Measurements from ENCODE around the gene RGS2. TPM values are rescaled to one million over a fixed set of nuclear protein-coding genes. Genes with fewer than 3 reads are reported as not detected.

Gene RGS2
- total RNA-seq, 1 donor from 2014 or later, result 110 TPM

GRCh38 chr1:192807211-192808162 is 1.4 kb upstream of the RGS2 start:
- peaks cover 0 to 8% (median 2%) of the 10 kb centered on the region in 3 donors for H3K36me3 ChIP-seq (ENCODE audit: control insufficient read depth in 3 of 3, insufficient read depth in 3 of 3, low read length in 3 of 3)
- no peaks in the 10 kb centered on the region for H3K9me3 ChIP-seq (ENCODE audit: control insufficient read depth in 3 of 3, low read length in 3 of 3)
- peaks cover 4 to 26% (median 10%) of the 10 kb centered on the region in 3 donors for H3K4me1 ChIP-seq (ENCODE audit: control insufficient read depth in 3 of 3, insufficient read depth in 3 of 3, low read length in 3 of 3)
- peak overlapping the region; percentile 90 to 96 (median 95) for H3K4me3 ChIP-seq (ENCODE audit: low read length in 3 of 3)
- H3K27me3 ChIP-seq (ENCODE audit: control insufficient read depth in 3 of 3, insufficient read depth in 3 of 3, low read length in 3 of 3), result no peaks in the 10 kb centered on the region
- H3K9ac ChIP-seq (ENCODE audit: low read depth in 1 of 3, low read length in 3 of 3), result peak overlapping the region in 2 of 3 donors; percentile 74 to 85
- peak overlapping the region; percentile 91 for H3K27ac ChIP-seq (ENCODE audit: low read depth, low read length)

GRCh38 chr1:192808163-192808517 is 699 bp upstream of the RGS2 start:
- Histone ChIP-seq H3K9me3 (ENCODE audit: control insufficient read depth in 3 of 3, low read length in 3 of 3) (no peaks in the 10 kb centered on the region), H3K27me3 (ENCODE audit: control insufficient read depth in 3 of 3, insufficient read depth in 3 of 3, low read length in 3 of 3) (no peaks in the 10 kb centered on the region), H3K27ac (ENCODE audit: low read depth, low read length) (peak overlapping the region; percentile 91), H3K4me3 (ENCODE audit: low read length in 3 of 3) (peak overlapping the region; percentile 90 to 96 (median 95)), H3K36me3 (ENCODE audit: control insufficient read depth in 3 of 3, insufficient read depth in 3 of 3, low read length in 3 of 3) (peaks cover 0 to 8% (median 2%) of the 10 kb centered on the region in 3 donors), H3K9ac (ENCODE audit: low read depth in 1 of 3, low read length in 3 of 3) (peak overlapping the region; percentile 74 to 85 (median 75)), H3K4me1 (ENCODE audit: control insufficient read depth in 3 of 3, insufficient read depth in 3 of 3, low read length in 3 of 3) (peaks cover 4 to 26% (median 10%) of the 10 kb centered on the region in 3 donors)

- Histone ChIP-seq H3K9me3 (ENCODE audit: control insufficient read depth in 3 of 3, low read length in 3 of 3) (no peaks in the 10 kb centered on the region), H3K36me3 (ENCODE audit: control insufficient read depth in 3 of 3, insufficient read depth in 3 of 3, low read length in 3 of 3) (peaks cover 0 to 8% (median 2%) of the 10 kb centered on the region in 3 donors), H3K4me1 (ENCODE audit: control insufficient read depth in 3 of 3, insufficient read depth in 3 of 3, low read length in 3 of 3) (peaks cover 4 to 26% (median 10%) of the 10 kb centered on the region in 3 donors)
Measured at GRCh38 chr1:192809307-192810252, 741 bp downstream of the RGS2 start.

GRCh38 chr1:192810253-192810880 is 1.5 kb downstream of the RGS2 start:
- H3K9me3 ChIP-seq (ENCODE audit: control insufficient read depth in 3 of 3, low read length in 3 of 3), result no peaks in the 10 kb centered on the region

More at GRCh38 chr1:192809307-192810252, 741 bp downstream of the RGS2 start:
- Histone ChIP-seq H3K27ac (ENCODE audit: low read depth, low read length) (peak overlapping the region; percentile 91), H3K9ac (ENCODE audit: low read depth in 1 of 3, low read length in 3 of 3) (peak overlapping the region; percentile 84 to 91 (median 85)), H3K4me3 (ENCODE audit: low read length in 3 of 3) (peak overlapping the region; percentile 90 to 96 (median 95)), H3K27me3 (ENCODE audit: control insufficient read depth in 3 of 3, insufficient read depth in 3 of 3, low read length in 3 of 3) (no peaks in the 10 kb centered on the region)

GRCh38 chr1:192811006-192811405 is 2.2 kb downstream of the RGS2 start:
- no peak overlapping the region for H3K4me3 ChIP-seq (ENCODE audit: low read length in 3 of 3)
- H3K4me1 ChIP-seq (ENCODE audit: control insufficient read depth in 3 of 3, insufficient read depth in 3 of 3, low read length in 3 of 3), result peaks cover 4 to 26% (median 10%) of the 10 kb centered on the region in 3 donors

More at GRCh38 chr1:192810253-192810880, 1.5 kb downstream of the RGS2 start:
- Histone ChIP-seq H3K36me3 (ENCODE audit: control insufficient read depth in 3 of 3, insufficient read depth in 3 of 3, low read length in 3 of 3) (peaks cover 0 to 8% (median 2%) of the 10 kb centered on the region in 3 donors), H3K4me3 (ENCODE audit: low read length in 3 of 3) (peak overlapping the region in 2 of 3 donors; percentile 23 to 96), H3K4me1 (ENCODE audit: control insufficient read depth in 3 of 3, insufficient read depth in 3 of 3, low read length in 3 of 3) (peaks cover 4 to 26% (median 10%) of the 10 kb centered on the region in 3 donors), H3K9ac (ENCODE audit: low read depth in 1 of 3, low read length in 3 of 3) (peak overlapping the region in 1 of 3 donors; percentile 84), H3K27me3 (ENCODE audit: control insufficient read depth in 3 of 3, insufficient read depth in 3 of 3, low read length in 3 of 3) (no peaks in the 10 kb centered on the region), H3K27ac (ENCODE audit: low read depth, low read length) (no peak overlapping the region)

GRCh38 chr1:192811594-192812239 is 2.9 kb downstream of the RGS2 start:
- Histone ChIP-seq H3K36me3 (ENCODE audit: control insufficient read depth in 3 of 3, insufficient read depth in 3 of 3, low read length in 3 of 3) (peaks cover 0 to 8% (median 2%) of the 10 kb centered on the region in 3 donors), H3K27me3 (ENCODE audit: control insufficient read depth in 3 of 3, insufficient read depth in 3 of 3, low read length in 3 of 3) (no peaks in the 10 kb centered on the region), H3K4me1 (ENCODE audit: control insufficient read depth in 3 of 3, insufficient read depth in 3 of 3, low read length in 3 of 3) (peaks cover 4 to 24% (median 10%) of the 10 kb centered on the region in 3 donors), H3K9me3 (ENCODE audit: control insufficient read depth in 3 of 3, low read length in 3 of 3) (no peaks in the 10 kb centered on the region), H3K27ac (ENCODE audit: low read depth, low read length) (no peak overlapping the region), H3K9ac (ENCODE audit: low read depth in 1 of 3, low read length in 3 of 3) (no peak overlapping the region), H3K4me3 (ENCODE audit: low read length in 3 of 3) (no peak overlapping the region)

More at GRCh38 chr1:192811006-192811405, 2.2 kb downstream of the RGS2 start:
- H3K9ac ChIP-seq (ENCODE audit: low read depth in 1 of 3, low read length in 3 of 3), result no peak overlapping the region
- no peaks in the 10 kb centered on the region for H3K9me3 ChIP-seq (ENCODE audit: control insufficient read depth in 3 of 3, low read length in 3 of 3)
- peaks cover 0 to 8% (median 2%) of the 10 kb centered on the region in 3 donors for H3K36me3 ChIP-seq (ENCODE audit: control insufficient read depth in 3 of 3, insufficient read depth in 3 of 3, low read length in 3 of 3)
- H3K27me3 ChIP-seq (ENCODE audit: control insufficient read depth in 3 of 3, insufficient read depth in 3 of 3, low read length in 3 of 3), result no peaks in the 10 kb centered on the region
- no peak overlapping the region for H3K27ac ChIP-seq (ENCODE audit: low read depth, low read length)

- H3K36me3 ChIP-seq (ENCODE audit: control insufficient read depth in 3 of 3, insufficient read depth in 3 of 3, low read length in 3 of 3), result peaks cover 0 to 8% (median 2%) of the 10 kb centered on the region in 3 donors
- no peaks in the 10 kb centered on the region for H3K27me3 ChIP-seq (ENCODE audit: control insufficient read depth in 3 of 3, insufficient read depth in 3 of 3, low read length in 3 of 3)
- H3K9me3 ChIP-seq (ENCODE audit: control insufficient read depth in 3 of 3, low read length in 3 of 3), result no peaks in the 10 kb centered on the region
- H3K4me1 ChIP-seq (ENCODE audit: control insufficient read depth in 3 of 3, insufficient read depth in 3 of 3, low read length in 3 of 3), result peaks cover 4 to 19% (median 8%) of the 10 kb centered on the region in 3 donors
- no peak overlapping the region for H3K9ac ChIP-seq (ENCODE audit: low read depth in 1 of 3, low read length in 3 of 3)
- no peak overlapping the region for H3K4me3 ChIP-seq (ENCODE audit: low read length in 3 of 3)
- H3K27ac ChIP-seq (ENCODE audit: low read depth, low read length), result no peak overlapping the region
Measured at GRCh38 chr1:192812420-192813209, 3.8 kb downstream of the RGS2 start.

- Histone ChIP-seq H3K27ac (ENCODE audit: low read depth, low read length) (no peak overlapping the region), H3K9me3 (ENCODE audit: control insufficient read depth in 3 of 3, low read length in 3 of 3) (no peaks in the 10 kb centered on the region), H3K4me1 (ENCODE audit: control insufficient read depth in 3 of 3, insufficient read depth in 3 of 3, low read length in 3 of 3) (peaks cover 0 to 4% (median 0%) of the 10 kb centered on the region in 3 donors), H3K27me3 (ENCODE audit: control insufficient read depth in 3 of 3, insufficient read depth in 3 of 3, low read length in 3 of 3) (no peaks in the 10 kb centered on the region), H3K4me3 (ENCODE audit: low read length in 3 of 3) (no peak overlapping the region), H3K9ac (ENCODE audit: low read depth in 1 of 3, low read length in 3 of 3) (no peak overlapping the region), H3K36me3 (ENCODE audit: control insufficient read depth in 3 of 3, insufficient read depth in 3 of 3, low read length in 3 of 3) (peaks cover 0 to 8% (median 2%) of the 10 kb centered on the region in 3 donors)
Measured at GRCh38 chr1:192814805-192815204, 6.0 kb downstream of the RGS2 start.

Measured in skeletal muscle tissue (tissue), 4 donors.